Measurements from ENCODE around the gene MRE11. TPM values are rescaled to one million over a fixed set of nuclear protein-coding genes. Genes with fewer than 3 reads are reported as not detected.

The MRE11 gene
- total RNA-seq, 4 donors from 2014 or later: 5.6 to 17.0 (median 9.9) TPM

DNA sequence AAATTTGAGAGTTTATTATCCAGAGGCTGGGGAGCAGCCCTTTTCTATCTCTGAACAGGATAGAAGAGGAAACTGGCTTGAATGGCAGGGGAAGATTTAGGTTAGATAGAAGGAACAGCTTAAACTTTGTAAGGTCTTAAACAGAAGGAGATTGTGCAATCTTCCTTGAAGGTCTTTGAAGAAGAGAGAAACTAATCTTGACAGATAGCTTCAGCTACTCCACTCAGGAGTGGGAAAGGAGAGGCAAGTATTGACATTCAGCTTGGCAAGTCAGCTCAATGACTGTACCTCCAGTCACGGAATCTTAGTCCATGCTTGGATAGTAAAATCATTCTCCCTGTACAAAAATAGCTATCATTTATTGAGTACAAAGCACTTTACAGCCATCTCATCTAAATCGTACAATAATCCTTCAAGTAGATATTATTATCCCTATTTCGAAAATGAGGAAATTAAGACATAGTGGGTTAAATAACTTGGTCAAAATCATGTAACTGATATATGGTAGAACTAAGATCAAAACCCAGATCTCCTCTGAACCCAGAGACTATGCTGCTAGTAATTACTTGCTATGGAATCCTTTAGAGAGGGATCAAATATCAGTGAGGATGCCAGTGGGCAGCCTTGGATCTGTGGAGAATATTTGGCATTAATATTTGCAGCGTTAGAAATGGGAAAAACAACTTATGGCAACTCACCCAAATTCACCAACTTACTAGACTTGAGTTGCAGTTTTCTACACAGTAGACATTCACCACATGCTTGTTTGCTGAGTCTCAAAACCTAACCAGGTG lies 33.2 kb upstream of the MRE11 start:
- 69 to 88% methylated on average over 4 of the region's 4 CpGs for WGBS, 2 donors (ENCODE audit: low coverage in 1 of 2)
- no peaks in the 10 kb centered on the region for H3K9me3 ChIP-seq
- in situ Hi-C loops (cut with MboI; ENCODE audit: low pct_ligation_motif_present in 1 of 4, low pct_unique_long_range_greater_than_20kb in 1 of 4, low sequenced_read_pairs in 3 of 4) (loop anchor here in 2 of 4 donors (10.0 kb wide), 2 partner anchors 68 to 78 kb away; no protein-coding TSS in a partner anchor), intact Hi-C loops (cut with DNase I; ENCODE audit: low total_unique reads) (no loop called here)
- H3K4me1 ChIP-seq: peaks cover 0 to 13% (median 9%) of the 10 kb centered on the region in 4 donors
- no peaks in the 10 kb centered on the region for H3K27me3 ChIP-seq
- no peaks in the 10 kb centered on the region for H3K36me3 ChIP-seq
- no peak overlapping the region for H3K27ac ChIP-seq
- H3K4me3 ChIP-seq: no peak overlapping the region
- TF ChIP-seq, protein P1, sequence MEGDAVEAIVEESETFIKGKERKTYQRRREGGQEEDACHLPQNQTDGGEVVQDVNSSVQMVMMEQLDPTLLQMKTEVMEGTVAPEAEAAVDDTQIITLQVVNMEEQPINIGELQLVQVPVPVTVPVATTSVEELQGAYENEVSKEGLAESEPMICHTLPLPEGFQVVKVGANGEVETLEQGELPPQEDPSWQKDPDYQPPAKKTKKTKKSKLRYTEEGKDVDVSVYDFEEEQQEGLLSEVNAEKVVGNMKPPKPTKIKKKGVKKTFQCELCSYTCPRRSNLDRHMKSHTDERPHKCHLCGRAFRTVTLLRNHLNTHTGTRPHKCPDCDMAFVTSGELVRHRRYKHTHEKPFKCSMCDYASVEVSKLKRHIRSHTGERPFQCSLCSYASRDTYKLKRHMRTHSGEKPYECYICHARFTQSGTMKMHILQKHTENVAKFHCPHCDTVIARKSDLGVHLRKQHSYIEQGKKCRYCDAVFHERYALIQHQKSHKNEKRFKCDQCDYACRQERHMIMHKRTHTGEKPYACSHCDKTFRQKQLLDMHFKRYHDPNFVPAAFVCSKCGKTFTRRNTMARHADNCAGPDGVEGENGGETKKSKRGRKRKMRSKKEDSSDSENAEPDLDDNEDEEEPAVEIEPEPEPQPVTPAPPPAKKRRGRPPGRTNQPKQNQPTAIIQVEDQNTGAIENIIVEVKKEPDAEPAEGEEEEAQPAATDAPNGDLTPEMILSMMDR (IDR thresholded peaks at IDR 0.05): no peak
- TF ChIP-seq EP300 (IDR thresholded peaks at IDR 0.05; ENCODE audit: low read depth): no peak
- no peak for TF ChIP-seq POLR2A (IDR thresholded peaks at IDR 0.05)
- no peak for TF ChIP-seq POLR2AphosphoS5 (IDR thresholded peaks at IDR 0.05)
- DNase-seq: no peak

DNA sequence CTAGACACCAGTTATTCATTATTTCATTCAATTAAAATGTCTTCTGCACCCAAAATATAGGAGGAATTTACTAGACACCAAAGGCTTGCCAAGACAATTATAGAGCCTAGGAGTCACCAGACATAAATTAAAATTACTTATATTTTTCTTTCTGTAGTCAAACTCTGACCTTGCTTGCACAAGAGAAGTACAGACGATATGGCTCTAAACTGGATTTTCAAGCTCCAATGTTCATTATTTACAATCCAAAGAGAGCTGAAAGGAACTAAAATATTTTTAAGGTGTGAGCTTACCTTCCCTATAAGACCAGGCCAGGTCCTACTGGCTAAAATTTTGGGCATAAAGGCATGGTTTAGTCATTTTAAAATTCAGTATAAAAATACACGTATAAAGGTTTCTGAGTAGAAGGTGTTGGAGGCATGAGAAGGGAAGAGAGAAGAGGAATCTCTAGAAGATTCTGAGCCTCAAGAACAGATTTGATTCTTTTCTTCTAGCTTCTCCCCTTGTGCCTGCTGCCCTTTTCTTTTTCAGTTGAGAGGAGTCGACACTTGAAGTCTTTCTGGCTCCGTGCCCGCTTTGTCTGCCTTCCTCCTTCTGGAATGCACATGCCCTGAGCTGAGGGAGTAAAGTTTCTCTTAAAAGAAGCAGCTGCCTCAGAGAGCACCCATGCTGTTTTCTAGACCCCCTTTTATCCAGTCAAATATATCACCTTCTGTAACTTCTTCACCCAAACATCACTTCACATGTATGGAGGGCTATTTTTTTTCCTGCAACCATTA lies 32.1 kb upstream of the MRE11 start:
- Histone ChIP-seq H3K27ac (no peak overlapping the region), H3K36me3 (no peaks in the 10 kb centered on the region), H3K27me3 (no peaks in the 10 kb centered on the region), H3K4me3 (no peak overlapping the region), H3K4me1 (peaks cover 0 to 13% (median 9%) of the 10 kb centered on the region in 4 donors), H3K9me3 (no peaks in the 10 kb centered on the region)
- no peak for TF ChIP-seq EP300 (IDR thresholded peaks at IDR 0.05; ENCODE audit: low read depth)
- TF ChIP-seq POLR2A (IDR thresholded peaks at IDR 0.05): no peak
- TF ChIP-seq, protein P1 (IDR thresholded peaks at IDR 0.05): no peak
- TF ChIP-seq POLR2AphosphoS5 (IDR thresholded peaks at IDR 0.05): no peak
- intact Hi-C loops (cut with DNase I; ENCODE audit: low total_unique reads) (no loop called here), in situ Hi-C loops (cut with MboI; ENCODE audit: low pct_ligation_motif_present in 1 of 4, low pct_unique_long_range_greater_than_20kb in 1 of 4, low sequenced_read_pairs in 3 of 4) (loop anchor here in 2 of 4 donors (10.0 kb wide), 2 partner anchors 69 to 79 kb away; no protein-coding TSS in a partner anchor)
- 27 to 28% methylated on average over 5 of the region's 5 CpGs for WGBS, 2 donors (ENCODE audit: low coverage in 1 of 2)
- peak; percentile 84 for DNase-seq

DNA sequence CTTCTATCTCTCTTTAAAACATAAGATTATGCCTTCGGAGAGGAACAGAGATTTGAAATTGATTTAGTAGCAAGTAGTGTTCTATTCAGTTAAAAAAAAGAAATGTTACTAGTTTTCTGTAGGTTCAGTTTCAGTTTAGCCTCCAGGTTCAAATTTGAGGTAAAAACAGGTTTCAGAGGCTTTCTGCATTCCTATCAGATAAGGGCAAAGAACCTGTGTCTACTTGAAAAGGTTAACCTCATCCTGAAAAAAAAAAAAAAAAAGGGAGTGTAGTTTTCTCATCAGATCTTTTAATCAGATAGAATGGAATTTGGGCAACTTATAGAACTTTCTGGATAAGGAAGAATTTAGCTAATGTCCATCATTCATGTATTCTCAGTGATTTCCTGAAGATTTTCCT lies 30.7 kb upstream of the MRE11 start:
- H3K27me3 ChIP-seq: no peaks in the 10 kb centered on the region
- in situ Hi-C loops (cut with MboI; ENCODE audit: low pct_ligation_motif_present in 1 of 4, low pct_unique_long_range_greater_than_20kb in 1 of 4, low sequenced_read_pairs in 3 of 4) (loop anchor here in 2 of 4 donors (10.0 to 25.0 kb wide), 3 partner anchors 70 to 637 kb away; no protein-coding TSS in a partner anchor), intact Hi-C loops (cut with DNase I; ENCODE audit: low total_unique reads) (no loop called here)
- DNase-seq: no peak
- H3K4me1 ChIP-seq: peaks cover 0 to 20% (median 10%) of the 10 kb centered on the region in 4 donors
- H3K27ac ChIP-seq: no peak overlapping the region
- no peaks in the 10 kb centered on the region for H3K9me3 ChIP-seq
- WGBS, 2 donors (ENCODE audit: low coverage in 1 of 2): 91 to 100% methylated on average over 1 of the region's 1 CpG
- no peaks in the 10 kb centered on the region for H3K36me3 ChIP-seq
- no peak overlapping the region for H3K4me3 ChIP-seq
- no peak for TF ChIP-seq EP300 (IDR thresholded peaks at IDR 0.05; ENCODE audit: low read depth)
- TF ChIP-seq, protein P1 (IDR thresholded peaks at IDR 0.05): no peak
- no peak for TF ChIP-seq POLR2AphosphoS5 (IDR thresholded peaks at IDR 0.05)
- TF ChIP-seq POLR2A (IDR thresholded peaks at IDR 0.05): no peak

DNA sequence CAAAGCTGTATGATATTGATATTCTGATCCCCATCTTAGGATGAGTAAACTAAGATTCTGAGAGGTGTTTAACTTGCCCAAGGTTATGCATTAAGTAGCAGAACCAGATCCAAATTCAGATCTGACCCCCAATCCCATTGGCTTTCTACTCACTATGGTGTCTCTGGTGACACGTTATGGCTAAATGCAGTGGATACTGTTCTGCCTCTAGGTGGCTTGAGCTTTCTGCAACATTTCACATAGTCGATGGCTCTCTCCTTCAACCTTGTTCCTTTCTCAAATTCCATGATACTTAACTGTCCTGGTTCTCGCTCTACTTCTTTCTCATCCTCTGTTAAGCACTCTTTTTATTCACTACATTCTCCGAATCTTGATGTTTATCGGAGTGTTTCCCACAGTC lies 28.0 kb upstream of the MRE11 start:
- 38 to 61% methylated on average over 1 to 5 of the region's 5 CpGs for WGBS, 2 donors (ENCODE audit: low coverage in 1 of 2)
- in situ Hi-C loops (cut with MboI; ENCODE audit: low pct_ligation_motif_present in 1 of 4, low pct_unique_long_range_greater_than_20kb in 1 of 4, low sequenced_read_pairs in 3 of 4): loop anchor here in 2 of 4 donors (10.0 to 25.0 kb wide), 3 partner anchors 73 to 634 kb away; no protein-coding TSS in a partner anchor
- no peak for DNase-seq
- no peak for TF ChIP-seq POLR2AphosphoS5 (IDR thresholded peaks at IDR 0.05)
- TF ChIP-seq, protein P1 (IDR thresholded peaks at IDR 0.05): peak; percentile 21 to 62 (median 42)
- no peaks in the 10 kb centered on the region for H3K36me3 ChIP-seq
- H3K4me1 ChIP-seq: peaks cover 0 to 21% (median 10%) of the 10 kb centered on the region in 4 donors
- H3K4me3 ChIP-seq: no peak overlapping the region
- no peaks in the 10 kb centered on the region for H3K9me3 ChIP-seq
- intact Hi-C loops (cut with DNase I; ENCODE audit: low total_unique reads): no loop called here
- H3K27ac ChIP-seq: no peak overlapping the region
- no peaks in the 10 kb centered on the region for H3K27me3 ChIP-seq
